ENCODE data around the gene VIPAS39.

GRCh38 chr14:77485256-77485655 is 27.9 kb upstream of the VIPAS39 start:
- no peak for TF ChIP-seq SP1 (IDR thresholded peaks at IDR 0.05)
- TF ChIP-seq BHLHE40 (IDR thresholded peaks at IDR 0.05; ENCODE audit: borderline replicate concordance), result no peak
- no peak for TF ChIP-seq FOXA1 (IDR thresholded peaks at IDR 0.05)
- no peak for TF ChIP-seq ARNT (IDR thresholded peaks at IDR 0.05)
- TF ChIP-seq HDGF (IDR thresholded peaks at IDR 0.05; ENCODE audit: borderline replicate concordance), result no peak
- no peak for TF ChIP-seq LEF1 (IDR thresholded peaks at IDR 0.05; ENCODE audit: borderline replicate concordance)
- TF ChIP-seq FOXK2 (IDR thresholded peaks at IDR 0.05), result no peak
- TF ChIP-seq, protein P1, sequence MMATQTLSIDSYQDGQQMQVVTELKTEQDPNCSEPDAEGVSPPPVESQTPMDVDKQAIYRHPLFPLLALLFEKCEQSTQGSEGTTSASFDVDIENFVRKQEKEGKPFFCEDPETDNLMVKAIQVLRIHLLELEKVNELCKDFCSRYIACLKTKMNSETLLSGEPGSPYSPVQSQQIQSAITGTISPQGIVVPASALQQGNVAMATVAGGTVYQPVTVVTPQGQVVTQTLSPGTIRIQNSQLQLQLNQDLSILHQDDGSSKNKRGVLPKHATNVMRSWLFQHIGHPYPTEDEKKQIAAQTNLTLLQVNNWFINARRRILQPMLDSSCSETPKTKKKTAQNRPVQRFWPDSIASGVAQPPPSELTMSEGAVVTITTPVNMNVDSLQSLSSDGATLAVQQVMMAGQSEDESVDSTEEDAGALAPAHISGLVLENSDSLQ (IDR thresholded peaks at IDR 0.05), result no peak
- TF ChIP-seq SUZ12 (IDR thresholded peaks at IDR 0.05), result no peak
- TF ChIP-seq CTBP1 (IDR thresholded peaks at IDR 0.05; ENCODE audit: borderline replicate concordance), result no peak
- TF ChIP-seq ZNF384 (IDR thresholded peaks at IDR 0.05), result no peak
- no peak for TF ChIP-seq TARDBP (IDR thresholded peaks at IDR 0.05)
